Neuronal stem cell (in vitro differentiated cells): ENCODE measurements around the gene SPECC1.

ENCODE experiments used
- DNase-seq: peaks from one replicate; pipeline ENCODE4 v3.0.0-alpha.2; 2013; ENCODE audit warnings: low spot score
- H2AFZ ChIP-seq: one replicate; pipeline ENCODE4 v1.6.1; 2013; ENCODE audit warnings: mild to moderate bottlenecking, low read length, inconsistent platforms
- H2AK5ac ChIP-seq: 2 replicates; pipeline ENCODE4 v1.6.1; 2013; ENCODE audit warnings: low read depth, mild to moderate bottlenecking, inconsistent platforms, low read length, moderate library complexity, mixed read lengths
- H2BK120ac ChIP-seq: 2 replicates; pipeline ENCODE4 v1.6.1; 2013; ENCODE audit warnings: low read depth, mild to moderate bottlenecking, inconsistent platforms, low read length, moderate library complexity, mixed read lengths
- H2BK12ac ChIP-seq: one replicate; pipeline ENCODE4 v1.6.1; 2013; ENCODE audit warnings: low read length, inconsistent platforms
- H2BK15ac ChIP-seq: 2 replicates; pipeline ENCODE4 v1.6.1; 2013; ENCODE audit warnings: mild to moderate bottlenecking, low read length, inconsistent platforms, mixed read lengths
- H2BK5ac ChIP-seq: one replicate; pipeline ENCODE4 v1.6.1; 2013; ENCODE audit warnings: inconsistent platforms, mild to moderate bottlenecking, low read length, moderate library complexity
- H3K14ac ChIP-seq: one replicate; pipeline ENCODE4 v1.6.1; 2013; ENCODE audit warnings: low read length, inconsistent platforms
- H3K18ac ChIP-seq: 2 replicates; pipeline ENCODE4 v1.6.1; 2013; ENCODE audit warnings: low read length, inconsistent platforms
- H3K23ac ChIP-seq: 2 replicates; pipeline ENCODE4 v1.6.1; 2013; ENCODE audit warnings: low read depth, mild to moderate bottlenecking, mixed read lengths, low read length, inconsistent platforms; ENCODE audit not compliant: poor library complexity
- H3K27ac ChIP-seq: replicated peaks from 3 replicates; pipeline ENCODE4 v1.5.1; 2013; ENCODE audit warnings: low read length, inconsistent platforms
- H3K27me3 ChIP-seq, 3 experiments: 2 replicates each; pipeline ENCODE4 v1.6.1; 2013; ENCODE audit warnings: low read length in 3 of 3, mild to moderate bottlenecking in 2 of 3, inconsistent platforms in 1 of 3, low read depth in 1 of 3, mixed read lengths in 1 of 3, moderate library complexity in 1 of 3; ENCODE audit not compliant: control insufficient read depth in 3 of 3, insufficient read depth in 3 of 3
- H3K36me3 ChIP-seq, 2 donors: replicated peaks in 1 of 2; 2 replicates each; pipeline ENCODE4 v1.6.1; 2013; ENCODE audit warnings: low read length in 2 of 2; ENCODE audit not compliant: control insufficient read depth in 2 of 2, insufficient read depth in 2 of 2
- H3K4ac ChIP-seq: 2 replicates; pipeline ENCODE4 v1.6.1; 2013; ENCODE audit warnings: inconsistent platforms, mild to moderate bottlenecking, low read length, moderate library complexity
- H3K4me1 ChIP-seq, 2 donors: 1 replicate in 1 of 2; 2 replicates in 1 of 2; pipeline ENCODE4 v1.6.1; 2013; ENCODE audit warnings: low read length in 2 of 2, low read depth in 1 of 2; ENCODE audit not compliant: control insufficient read depth in 2 of 2, insufficient read depth in 1 of 2
- H3K4me2 ChIP-seq: one replicate; pipeline ENCODE4 v1.6.1; 2013; ENCODE audit warnings: mild to moderate bottlenecking, low read length, inconsistent platforms; ENCODE audit not compliant: insufficient read depth, poor library complexity, severe bottlenecking
- H3K4me3 ChIP-seq, 2 donors: 2 replicates each; pipeline ENCODE4 v1.5.1; 2013; ENCODE audit warnings: low read length in 2 of 2, mild to moderate bottlenecking in 2 of 2, inconsistent platforms in 1 of 2, moderate library complexity in 1 of 2
- H3K79me1 ChIP-seq: one replicate; pipeline ENCODE4 v1.6.1; 2013; ENCODE audit warnings: low read depth, mild to moderate bottlenecking, inconsistent platforms, low read length, moderate library complexity
- H3K9ac ChIP-seq: one replicate; pipeline ENCODE4 v1.6.1; 2013; ENCODE audit warnings: mild to moderate bottlenecking, low read depth, low read length, inconsistent platforms; ENCODE audit not compliant: poor library complexity
- H3K9me3 ChIP-seq, 2 donors: replicated peaks in 1 of 2; 2 replicates each; pipeline versions ENCODE3 to v1.6.1; 2013; ENCODE audit warnings: low read length in 2 of 2, mild to moderate bottlenecking in 2 of 2, inconsistent platforms in 1 of 2, low read depth in 1 of 2, mixed read lengths in 1 of 2, moderate library complexity in 1 of 2; ENCODE audit not compliant: control insufficient read depth in 2 of 2, insufficient read depth in 1 of 2
- H4K8ac ChIP-seq: one replicate; pipeline ENCODE4 v1.6.1; 2013; ENCODE audit warnings: low read depth, mild to moderate bottlenecking, inconsistent platforms, low read length, moderate library complexity
- H4K91ac ChIP-seq: one replicate; pipeline ENCODE4 v1.6.1; 2013; ENCODE audit warnings: low read length, low read depth, mild to moderate bottlenecking, inconsistent platforms; ENCODE audit not compliant: poor library complexity
- WGBS, 2 donors: extraction: QIAGEN DNeasy Blood & Tissue Kit; methylation state at CpG; one replicate each; pipeline ENCODE4 v1.1.7; 2013; ENCODE audit warnings: missing lambda C conversion rate in 2 of 2, mixed read lengths in 1 of 2; ENCODE audit not compliant: insufficient read length in 2 of 2, insufficient replicate concordance in 1 of 2; ENCODE audit errors: extremely low coverage in 2 of 2; 5-methylcytosine and 5-hydroxymethylcytosine counted together

The SPECC1 gene

GRCh38 chr17:20241855-20242254 lies 232.7 kb downstream of the SPECC1 start:
- Histone ChIP-seq H2BK5ac (no peak overlapping the region), H4K91ac (no peak overlapping the region), H3K4me2 (no peak overlapping the region), H2BK15ac (no peak overlapping the region), H3K18ac (no peak overlapping the region), H2BK120ac (no peak overlapping the region), H3K9ac (no peak overlapping the region), H2BK12ac (no peak overlapping the region), H3K23ac (no peak overlapping the region), H2AK5ac (no peak overlapping the region), H3K79me1 (no peaks in the 10 kb centered on the region), H3K9me3 (no peaks in the 10 kb centered on the region), H2AFZ (no peak overlapping the region), H3K4me1 (no peaks in the 10 kb centered on the region), H3K14ac (no peak overlapping the region), H3K27me3 (no peaks in the 10 kb centered on the region), H4K8ac (no peak overlapping the region), H3K4me3 (no peak overlapping the region), H3K27ac (no peak overlapping the region), H3K36me3 (peaks cover 8 to 22% of the 10 kb centered on the region in 2 donors), H3K4ac (no peak overlapping the region)
- DNase-seq, result no peak
- WGBS, 2 donors, result no CpG with 5 or more reads among the region's 4 CpGs

- no peak overlapping the region for H2BK15ac ChIP-seq
- no peak overlapping the region for H3K9ac ChIP-seq
- DNase-seq, result no peak
- no peak overlapping the region for H3K27ac ChIP-seq
- no CpG with 5 or more reads among the region's 3 CpGs for whole genome bisulfite sequencing, 2 donors
- H3K4ac ChIP-seq, result no peak overlapping the region
- H3K27me3 ChIP-seq, result no peaks in the 10 kb centered on the region
- H2AK5ac ChIP-seq, result no peak overlapping the region
- H3K4me2 ChIP-seq, result no peak overlapping the region
- H3K9me3 ChIP-seq, result peaks cover 0 to 4% of the 10 kb centered on the region in 2 donors
- H4K91ac ChIP-seq, result no peak overlapping the region
- no peak overlapping the region for H3K18ac ChIP-seq
- H3K4me3 ChIP-seq, result no peak overlapping the region
- no peak overlapping the region for H4K8ac ChIP-seq
- H3K14ac ChIP-seq, result no peak overlapping the region
- H3K36me3 ChIP-seq, result peaks cover 8 to 26% of the 10 kb centered on the region in 2 donors
- H2AFZ ChIP-seq, result no peak overlapping the region
- no peaks in the 10 kb centered on the region for H3K79me1 ChIP-seq
- H2BK5ac ChIP-seq, result no peak overlapping the region
- H3K23ac ChIP-seq, result no peak overlapping the region
- H2BK12ac ChIP-seq, result no peak overlapping the region
- H2BK120ac ChIP-seq, result no peak overlapping the region
- H3K4me1 ChIP-seq, result no peaks in the 10 kb centered on the region
Observed at GRCh38 chr17:20242271-20242670, 233.1 kb downstream of the SPECC1 start.

- no peak overlapping the region for H3K14ac ChIP-seq
- H3K27ac ChIP-seq, result no peak overlapping the region
- peaks cover 4 to 12% of the 10 kb centered on the region in 2 donors for H3K9me3 ChIP-seq
- H3K4me2 ChIP-seq, result no peak overlapping the region
- no CpG with 5 or more reads among the region's 1 CpG for WGBS, 2 donors
- no peak overlapping the region for H3K9ac ChIP-seq
- no peaks in the 10 kb centered on the region for H3K4me1 ChIP-seq
- H4K8ac ChIP-seq, result no peak overlapping the region
- no peak overlapping the region for H2AK5ac ChIP-seq
- no peak overlapping the region for H2BK15ac ChIP-seq
- H3K18ac ChIP-seq, result no peak overlapping the region
- no peak overlapping the region for H4K91ac ChIP-seq
- no peak for DNase-seq
- no peak overlapping the region for H3K4me3 ChIP-seq
- H2BK120ac ChIP-seq, result no peak overlapping the region
- no peak overlapping the region for H3K23ac ChIP-seq
- no peak overlapping the region for H2BK5ac ChIP-seq
- H3K27me3 ChIP-seq, result no peaks in the 10 kb centered on the region
- no peak overlapping the region for H2AFZ ChIP-seq
- H2BK12ac ChIP-seq, result no peak overlapping the region
- no peak overlapping the region for H3K4ac ChIP-seq
- H3K36me3 ChIP-seq, result peaks cover 14 to 34% of the 10 kb centered on the region in 2 donors
- H3K79me1 ChIP-seq, result no peaks in the 10 kb centered on the region
Observed at GRCh38 chr17:20243524-20243923, 234.4 kb downstream of the SPECC1 start.

GRCh38 chr17:20244671-20245070 lies 235.5 kb downstream of the SPECC1 start:
- no peak overlapping the region for H3K9ac ChIP-seq
- no peak overlapping the region for H4K91ac ChIP-seq
- peaks cover 14 to 46% of the 10 kb centered on the region in 2 donors for H3K36me3 ChIP-seq
- H2BK12ac ChIP-seq, result no peak overlapping the region
- H2BK120ac ChIP-seq, result no peak overlapping the region
- no peak overlapping the region for H3K14ac ChIP-seq
- no peak for DNase-seq
- no peak overlapping the region for H3K4me2 ChIP-seq
- peaks cover 4 to 22% of the 10 kb centered on the region in 2 donors for H3K9me3 ChIP-seq
- no peak overlapping the region for H2BK5ac ChIP-seq
- H3K4me3 ChIP-seq, result no peak overlapping the region
- no CpG with 5 or more reads among the region's 1 CpG for WGBS, 2 donors
- no peaks in the 10 kb centered on the region for H3K27me3 ChIP-seq
- H3K23ac ChIP-seq, result no peak overlapping the region
- no peak overlapping the region for H3K4ac ChIP-seq
- H3K18ac ChIP-seq, result no peak overlapping the region
- H2AK5ac ChIP-seq, result no peak overlapping the region
- no peak overlapping the region for H3K27ac ChIP-seq
- no peak overlapping the region for H4K8ac ChIP-seq
- no peaks in the 10 kb centered on the region for H3K4me1 ChIP-seq
- H2BK15ac ChIP-seq, result no peak overlapping the region
- no peak overlapping the region for H2AFZ ChIP-seq
- H3K79me1 ChIP-seq, result no peaks in the 10 kb centered on the region
